Left hindlimb (tissue), 1 donor: Measurements from ENCODE around the gene UGT2A1.
"Not testable (repeated sequence)": the region's sequence is repeated elsewhere in the genome, so short reads cannot be mapped to it uniquely, and the experiment has no call there.

ENCODE experiments used
- DNase-seq: peaks from one replicate; pipeline ENCODE4 v3.0.0-alpha.2; 2018

UGT2A1 gene

GRCh38 chr4:69653147-69653546, at the start of gene UGT2A1:
UGT2A1 (minus strand) TSS chr4:69653247; CDS start chr4:69647644, 5,603 bp downstream.
- no peak for DNase-seq

DNA sequence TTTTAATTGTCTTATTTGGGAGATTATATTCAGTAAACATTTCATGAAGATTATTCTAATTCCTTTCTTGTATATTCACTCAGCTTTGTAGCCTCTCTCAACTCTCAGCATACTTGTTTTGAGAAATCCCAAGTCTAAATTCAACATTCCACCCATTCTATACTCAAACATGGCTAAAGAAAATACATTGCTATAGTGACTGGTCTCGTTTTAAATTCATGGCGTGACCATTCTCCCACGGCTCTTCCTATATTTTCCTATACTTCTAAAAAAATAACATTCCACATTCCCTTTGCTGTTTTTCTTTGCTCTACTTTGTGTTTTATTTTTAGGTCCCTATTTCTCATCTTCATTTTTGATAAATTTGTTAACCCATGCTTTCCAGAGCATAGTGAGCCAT, 49.2 kb upstream of the UGT2A1 start:
- no peak for DNase-seq

DNA sequence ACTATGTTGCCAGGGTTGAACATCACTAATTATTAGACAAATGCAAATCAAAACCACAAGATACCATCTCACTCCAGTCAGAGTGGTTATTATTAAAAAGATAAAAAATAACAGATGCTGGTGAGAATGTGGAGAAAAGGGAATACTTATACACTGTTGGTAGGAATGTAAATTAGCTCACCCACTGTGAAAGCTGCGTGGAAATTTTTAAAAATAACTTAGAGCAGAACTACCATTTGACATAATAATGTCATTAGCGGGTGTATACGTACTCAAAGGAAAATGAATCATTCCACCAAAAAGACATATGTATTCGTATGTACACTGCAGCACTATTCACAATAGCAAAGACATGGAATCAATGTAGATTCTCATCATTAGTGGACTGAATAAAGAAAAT, 48.6 kb upstream of the UGT2A1 start:
- no peak for DNase-seq

- DNase-seq: no peak
Measured at GRCh38 chr4:69697536-69698242, 44.6 kb upstream of the UGT2A1 start.

DNA sequence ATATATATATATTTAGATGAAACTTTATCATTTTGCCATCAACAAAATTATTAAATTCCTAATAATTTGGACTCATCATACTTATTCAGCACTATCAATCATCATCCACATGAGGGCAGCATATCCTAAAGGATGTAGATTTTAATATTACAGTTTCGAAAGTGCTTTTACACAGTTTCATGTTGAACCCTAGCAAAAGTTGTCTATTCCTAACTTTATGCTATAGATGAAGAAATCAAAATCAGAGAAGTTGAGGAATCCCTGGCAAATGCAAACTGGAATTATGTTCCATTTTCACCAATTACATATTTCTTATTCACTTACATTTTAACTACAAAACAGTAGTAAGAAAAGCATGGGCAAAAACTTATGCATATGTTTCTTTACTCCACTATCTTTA, 36.6 kb upstream of the UGT2A1 start:
- DNase-seq: no peak

DNA sequence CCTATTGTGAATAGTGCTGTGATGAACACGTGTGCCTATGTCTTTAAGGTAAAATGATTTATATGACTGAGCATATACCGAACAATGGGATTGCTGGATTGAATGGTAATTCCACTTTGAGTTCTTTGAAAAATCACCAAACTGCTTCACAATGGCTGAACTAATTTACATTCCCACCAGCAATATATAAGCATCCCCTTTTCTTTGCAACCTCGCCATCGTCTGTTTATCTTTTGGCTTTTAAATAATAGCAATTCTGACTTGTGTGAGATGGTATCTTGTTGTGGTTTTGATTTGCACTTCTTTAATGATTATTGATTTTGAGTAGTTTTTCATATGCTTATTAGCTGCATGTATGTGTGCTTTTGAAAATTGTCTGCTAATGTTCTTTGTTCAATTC, 31.8 kb upstream of the UGT2A1 start:
- no peak for DNase-seq

DNA sequence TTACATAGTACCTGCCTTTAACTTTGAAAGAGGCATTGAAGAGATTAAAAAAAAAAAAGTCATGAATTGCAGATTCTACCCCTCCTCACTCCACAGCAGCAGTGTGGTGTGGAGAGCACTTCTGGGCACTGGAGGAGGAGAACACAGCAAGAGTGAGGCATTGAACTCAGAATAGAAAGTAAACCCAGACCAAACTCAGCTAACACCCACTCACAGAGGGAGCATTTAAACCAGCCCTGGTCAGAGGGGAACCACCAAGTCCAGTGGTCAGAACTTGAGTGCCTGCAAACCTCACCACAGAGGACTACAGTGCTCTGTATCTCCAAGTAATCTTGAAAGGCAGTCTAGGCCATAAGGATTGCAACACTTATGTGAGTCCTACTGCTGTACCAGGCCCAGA, 15.6 kb upstream of the UGT2A1 start:
- DNase-seq: no peak

DNA sequence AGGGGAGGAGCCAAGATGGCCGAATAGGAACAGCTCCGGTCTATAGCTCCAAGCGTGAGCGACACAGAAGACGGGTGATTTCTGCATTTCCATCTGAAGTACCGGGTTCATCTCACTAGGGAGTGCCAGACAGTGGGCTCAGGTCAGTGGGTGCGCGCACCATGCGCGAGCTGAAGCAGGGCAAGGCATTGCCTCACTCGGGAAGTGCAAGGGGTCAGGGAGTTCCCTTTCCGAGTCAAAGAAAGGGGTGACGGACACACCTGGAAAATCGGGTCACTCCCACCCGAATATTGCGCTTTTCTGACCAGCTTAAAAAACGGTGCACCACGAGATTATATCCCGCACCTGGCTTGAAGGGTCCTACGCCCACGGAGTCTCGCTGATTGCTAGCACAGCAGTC, 11.0 kb upstream of the UGT2A1 start:
- not testable (repeated sequence) for DNase-seq

- DNase-seq: not testable (repeated sequence)
Measured at GRCh38 chr4:69661130-69661803, 8.2 kb upstream of the UGT2A1 start.

GRCh38 chr4:69658133-69658532, 5.1 kb upstream of the UGT2A1 start:
- DNase-seq: no peak

DNA sequence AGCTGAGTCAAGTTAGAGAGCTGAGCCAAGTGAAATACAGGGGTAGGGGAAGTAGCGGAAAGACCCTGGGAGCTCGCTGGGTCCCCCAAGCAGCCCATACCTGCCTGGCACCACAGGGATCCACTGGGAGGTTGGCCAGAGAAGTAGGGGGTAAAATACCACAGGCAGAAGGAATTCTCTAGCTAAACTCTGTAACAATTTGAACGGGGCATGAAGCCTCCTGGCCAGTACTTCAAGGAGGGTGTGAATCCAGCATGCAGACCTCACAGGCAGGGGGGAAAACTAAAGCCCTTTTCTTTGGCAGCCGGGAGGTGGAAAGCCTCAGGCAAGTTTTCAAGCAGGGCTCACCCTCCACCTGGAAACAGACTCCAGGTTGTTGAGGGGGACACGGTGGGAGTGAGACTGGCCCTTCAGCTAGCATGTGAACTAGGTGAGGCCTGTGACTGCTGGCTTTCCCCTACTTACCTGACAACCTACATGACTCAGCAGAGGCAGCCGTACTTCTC, 3.7 kb upstream of the UGT2A1 start:
- no peak for DNase-seq

- no peak for DNase-seq
Measured at GRCh38 chr4:69650872-69651271, 2.2 kb downstream of the UGT2A1 start.

DNA sequence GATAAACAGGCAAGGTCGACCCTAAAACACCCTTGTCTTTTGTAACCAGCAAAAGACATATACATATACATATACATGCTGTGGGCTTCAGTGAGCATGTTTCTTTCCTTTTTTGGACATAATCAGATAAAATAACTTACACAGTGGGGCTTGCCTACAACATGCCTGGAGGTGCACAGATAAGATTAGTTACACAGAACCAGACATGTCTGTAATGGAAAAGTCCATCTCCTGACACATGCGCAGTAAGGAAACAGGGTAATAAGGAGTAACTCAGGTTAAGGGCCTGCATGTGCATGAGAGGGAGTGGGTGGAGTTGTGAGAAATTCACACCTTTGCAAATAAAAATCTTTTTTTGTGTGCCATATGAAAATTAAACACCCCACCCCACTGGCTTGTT, 3.4 kb downstream of the UGT2A1 start:
- DNase-seq: no peak

GRCh38 chr4:69649207-69649606, 3.8 kb downstream of the UGT2A1 start:
- no peak for DNase-seq

DNA sequence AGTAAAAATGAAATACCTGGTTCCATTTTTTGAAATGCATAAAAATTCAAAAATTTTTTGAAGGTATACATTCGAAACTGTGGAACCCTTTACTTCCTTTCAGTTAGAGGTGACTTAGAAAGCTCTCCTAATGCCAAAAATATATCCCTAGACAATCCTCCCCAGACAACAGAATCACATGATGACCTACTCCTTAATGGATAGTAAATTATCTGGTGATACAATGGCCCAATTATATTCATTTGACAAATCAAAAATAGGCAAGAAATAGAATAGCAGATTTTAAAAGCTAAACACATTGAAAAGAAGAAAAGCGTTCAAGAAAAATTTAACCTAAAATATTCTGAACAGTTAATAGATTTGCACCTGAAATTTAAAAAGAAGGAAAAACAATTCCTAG, 10.1 kb downstream of the UGT2A1 start:
- no peak for DNase-seq

- no peak for DNase-seq
Measured at GRCh38 chr4:69640289-69640688, 12.8 kb downstream of the UGT2A1 start.

DNA sequence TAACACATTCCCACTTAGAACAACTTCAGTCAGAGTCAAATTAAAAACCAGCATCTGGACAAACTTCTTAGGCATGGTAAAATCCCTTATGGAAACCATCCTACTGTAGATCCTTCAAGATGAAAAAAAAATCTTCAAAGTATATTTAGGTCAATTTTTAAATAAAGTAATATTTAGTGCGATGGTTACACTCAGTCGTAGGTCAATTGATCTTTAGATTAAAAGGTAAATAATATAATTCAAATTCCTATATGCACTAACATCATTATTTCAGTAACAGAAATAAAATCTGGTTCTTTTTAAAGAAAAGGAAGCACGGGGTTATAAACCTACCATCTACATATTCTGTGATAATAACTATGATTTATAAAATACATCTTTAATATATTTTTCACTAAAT, 13.5 kb downstream of the UGT2A1 start, which contains the start of gene UGT2A2:
TSS of gene UGT2A2 (minus strand) at position 101 of the 400 bp plus-strand sequence. CDS start at position 99, 2 bp downstream.
- no peak for DNase-seq

DNA sequence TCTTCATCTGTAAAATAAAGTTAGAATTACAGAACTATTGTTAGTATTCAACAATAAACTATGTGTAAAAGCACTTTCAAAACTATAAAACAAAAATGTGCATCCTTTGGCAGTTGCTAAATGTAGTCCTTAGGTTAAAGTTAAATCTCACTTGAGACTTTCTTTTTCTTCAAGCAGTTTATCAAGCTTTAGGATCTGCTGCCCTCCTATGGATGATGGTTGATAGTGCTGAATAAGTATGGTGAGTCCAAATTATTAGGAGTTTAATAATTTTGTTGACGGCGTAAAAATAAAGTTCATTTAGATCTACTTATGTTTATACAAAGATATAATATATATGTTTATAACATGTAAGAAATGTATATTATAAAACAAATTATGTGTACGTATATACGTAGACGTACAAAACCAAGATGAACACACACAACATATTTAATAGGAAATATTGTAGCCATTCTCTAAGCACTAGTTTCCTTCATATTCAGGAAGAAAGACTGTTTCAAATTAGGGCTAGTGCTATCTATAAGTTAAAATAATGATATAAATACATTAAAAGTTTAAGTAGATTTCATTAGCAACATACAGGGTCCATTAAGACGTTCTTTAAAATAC, 35.9 kb downstream of the UGT2A1 start:
- DNase-seq: no peak

DNA sequence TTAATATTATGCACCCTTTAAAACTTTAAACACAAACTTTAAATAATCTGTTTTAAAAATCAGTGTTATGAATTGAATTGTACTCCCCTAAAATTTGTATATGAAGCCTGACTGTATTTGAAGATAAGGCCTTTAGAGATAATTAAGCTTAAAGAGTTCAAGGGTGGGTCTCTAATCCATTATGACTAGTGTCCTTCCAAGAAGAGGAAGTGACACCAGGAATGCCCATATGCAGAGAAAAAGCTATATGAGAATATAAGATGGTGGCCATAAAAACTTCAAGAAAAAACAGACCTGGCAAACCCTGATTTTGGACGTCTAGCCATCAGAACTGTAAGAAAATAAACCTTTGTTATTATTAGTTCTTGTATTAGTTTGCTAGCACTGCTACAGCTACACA, 42.6 kb downstream of the UGT2A1 start:
- no peak for DNase-seq

GRCh38 chr4:69601065-69601464, 52.0 kb downstream of the UGT2A1 start:
- no peak for DNase-seq

DNA sequence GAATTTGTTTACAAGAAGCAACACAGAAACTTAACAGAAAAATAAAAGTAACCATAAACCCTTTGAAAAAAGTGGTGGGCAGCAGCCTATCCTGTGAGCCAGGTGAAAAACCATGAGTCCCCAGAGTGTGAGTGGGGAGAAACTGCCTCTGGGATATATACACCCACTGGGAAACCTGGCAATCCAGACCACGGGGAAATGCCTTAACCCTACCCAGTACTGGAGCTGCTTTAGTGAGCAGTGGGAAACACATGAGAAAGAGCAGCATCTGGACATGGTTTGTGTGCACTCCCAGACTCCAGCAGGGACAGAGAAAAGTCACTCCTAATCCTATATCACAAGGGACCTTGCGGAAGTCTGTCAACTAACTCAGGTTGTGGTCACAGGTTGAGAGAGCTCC, 53.0 kb downstream of the UGT2A1 start:
- DNase-seq: no peak

GRCh38 chr4:69594382-69594781, 58.7 kb downstream of the UGT2A1 start:
- no peak for DNase-seq

- no peak for DNase-seq
Measured at GRCh38 chr4:69591364-69591763, 61.7 kb downstream of the UGT2A1 start.

GRCh38 chr4:69589884-69590283, 63.2 kb downstream of the UGT2A1 start:
- DNase-seq: no peak
